ENCODE results near the gene CARD6.

DNA sequence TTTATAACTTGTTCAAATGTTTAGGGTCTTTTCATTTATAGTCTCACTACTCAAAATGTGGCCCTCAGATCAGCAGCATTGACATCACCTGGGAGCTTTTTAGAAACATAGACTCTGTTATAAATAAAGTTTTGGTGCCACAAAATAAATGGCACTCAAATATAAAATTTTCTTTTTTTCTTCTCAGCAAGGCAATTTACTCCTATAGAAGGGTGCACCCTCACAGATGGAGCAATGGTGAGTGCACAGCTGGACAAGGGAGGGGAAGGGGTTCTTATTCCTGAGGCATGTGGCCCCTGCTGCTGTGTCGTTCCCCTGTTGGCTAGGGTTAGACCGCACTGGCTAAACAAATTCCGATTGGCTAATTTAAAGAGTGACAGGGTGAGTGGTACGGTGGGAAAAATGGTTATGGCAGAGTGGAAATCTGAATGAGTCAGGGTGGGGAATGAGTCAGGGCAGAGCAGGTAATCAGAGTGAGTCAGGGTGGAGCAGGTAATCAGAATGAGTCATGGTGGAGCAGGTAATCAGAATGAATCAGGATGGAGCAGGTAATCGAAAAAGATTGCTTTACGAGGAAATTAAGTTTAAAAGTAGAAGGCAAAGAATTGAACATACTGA is 36.3 kb downstream of the CARD6 start:
- TF ChIP-seq ASH2L (IDR thresholded peaks at IDR 0.05; ENCODE audit: low read length): no peak
- no peak for TF ChIP-seq EZH2 (IDR thresholded peaks at IDR 0.05; ENCODE audit: low read depth, low read length, severe bottlenecking)
- TF ChIP-seq POLR2AphosphoS5 (IDR thresholded peaks at IDR 0.05; ENCODE audit: low read depth, low read length): no peak
- TF ChIP-seq, protein P1, sequence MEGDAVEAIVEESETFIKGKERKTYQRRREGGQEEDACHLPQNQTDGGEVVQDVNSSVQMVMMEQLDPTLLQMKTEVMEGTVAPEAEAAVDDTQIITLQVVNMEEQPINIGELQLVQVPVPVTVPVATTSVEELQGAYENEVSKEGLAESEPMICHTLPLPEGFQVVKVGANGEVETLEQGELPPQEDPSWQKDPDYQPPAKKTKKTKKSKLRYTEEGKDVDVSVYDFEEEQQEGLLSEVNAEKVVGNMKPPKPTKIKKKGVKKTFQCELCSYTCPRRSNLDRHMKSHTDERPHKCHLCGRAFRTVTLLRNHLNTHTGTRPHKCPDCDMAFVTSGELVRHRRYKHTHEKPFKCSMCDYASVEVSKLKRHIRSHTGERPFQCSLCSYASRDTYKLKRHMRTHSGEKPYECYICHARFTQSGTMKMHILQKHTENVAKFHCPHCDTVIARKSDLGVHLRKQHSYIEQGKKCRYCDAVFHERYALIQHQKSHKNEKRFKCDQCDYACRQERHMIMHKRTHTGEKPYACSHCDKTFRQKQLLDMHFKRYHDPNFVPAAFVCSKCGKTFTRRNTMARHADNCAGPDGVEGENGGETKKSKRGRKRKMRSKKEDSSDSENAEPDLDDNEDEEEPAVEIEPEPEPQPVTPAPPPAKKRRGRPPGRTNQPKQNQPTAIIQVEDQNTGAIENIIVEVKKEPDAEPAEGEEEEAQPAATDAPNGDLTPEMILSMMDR (IDR thresholded peaks at IDR 0.05; ENCODE audit: control extremely low read depth in 1 of 3, insufficient read depth in 1 of 3, low read depth in 1 of 3, low read length in 3 of 3): no peak
- TF ChIP-seq TAF1 (IDR thresholded peaks at IDR 0.05; ENCODE audit: low read depth, low read length): no peak
- TF ChIP-seq CHD1 (IDR thresholded peaks at IDR 0.05; ENCODE audit: low read depth, low read length): no peak

All from H1 (cell line).